Fibroblast of lung (primary cell): ENCODE results near the gene SYNM. TPM values are rescaled to one million over a fixed set of nuclear protein-coding genes. Genes with fewer than 3 reads are reported as not detected.
A peak's percentile ranks its signal among the peaks of the same experiment; 100 is the strongest.

Source experiments
- DNase-seq, 2 donors: peaks; one replicate each; pipeline versions ENCODE4 v3.0.0 to v3.0.0-alpha.2; 2010; ENCODE audit warnings: low read depth in 2 of 2
- H2AFZ ChIP-seq: 2 replicates; pipeline ENCODE4 v1.5.1; 2012; ENCODE audit warnings: low read length, control low read depth, inconsistent platforms
- H3K27ac ChIP-seq: 2 replicates; pipeline ENCODE4 v1.5.1; 2011; ENCODE audit warnings: low read length, control low read depth; ENCODE audit not compliant: insufficient read depth
- H3K27me3 ChIP-seq: 2 replicates; pipeline ENCODE4 v1.5.1; 2011; ENCODE audit warnings: mild to moderate bottlenecking, low read length; ENCODE audit not compliant: control insufficient read depth, insufficient read depth
- H3K36me3 ChIP-seq: 2 replicates; pipeline ENCODE4 v1.5.1; 2011; ENCODE audit warnings: low read length; ENCODE audit not compliant: control insufficient read depth, insufficient read depth
- H3K4me1 ChIP-seq: 2 replicates; pipeline ENCODE4 v1.5.1; 2011; ENCODE audit warnings: low read length; ENCODE audit not compliant: control insufficient read depth, insufficient read depth; ENCODE audit errors: extremely low read depth
- H3K4me2 ChIP-seq: 2 replicates; pipeline ENCODE4 v1.5.1; 2011; ENCODE audit warnings: low read length, control low read depth; ENCODE audit not compliant: insufficient read depth; ENCODE audit errors: extremely low read depth
- H3K4me3 ChIP-seq, 4 experiments: fragments of 200-600 bp in 1 of 4; sonication (generic) in 1 of 4; replicated peaks in 1 of 4; 2 replicates each; pipeline ENCODE4 v1.5.1; 2011 to 2016; ENCODE audit warnings: low read length in 4 of 4, low read depth in 3 of 4, mild to moderate bottlenecking in 3 of 4, control low read depth in 2 of 4, inconsistent platforms in 1 of 4, mixed read lengths in 1 of 4; ENCODE audit not compliant: insufficient read depth in 1 of 4; ENCODE audit errors: control extremely low read depth in 1 of 4
- H3K79me2 ChIP-seq: 2 replicates; pipeline ENCODE4 v1.5.1; 2012; ENCODE audit warnings: mild to moderate bottlenecking, low read length, inconsistent platforms; ENCODE audit not compliant: control insufficient read depth, insufficient read depth
- H3K9ac ChIP-seq: 2 replicates; pipeline ENCODE4 v1.5.1; 2011; ENCODE audit warnings: mild to moderate bottlenecking, low read length, control low read depth; ENCODE audit not compliant: insufficient read depth
- H3K9me3 ChIP-seq: 2 replicates; pipeline ENCODE4 v1.5.1; 2012; ENCODE audit warnings: low read depth, low read length; ENCODE audit not compliant: control insufficient read depth, insufficient read depth
- H4K20me1 ChIP-seq: 2 replicates; pipeline ENCODE4 v1.5.1; 2011; ENCODE audit warnings: low read length; ENCODE audit not compliant: control insufficient read depth, insufficient read depth; ENCODE audit errors: extremely low read depth
- EZH2 ChIP-seq: IDR thresholded peaks from 2 replicates; pipeline ENCODE4 v1.5.1; 2012; ENCODE audit warnings: low read length, control low read depth, mild to moderate bottlenecking; ENCODE audit errors: missing control alignments
- polyA plus RNA-seq, 2 donors: library from polyadenylated mRNA; depleted of rRNA in 1 of 2; stranded (reverse) in 1 of 2; unstranded in 1 of 2; fragments of >200 nt; gene quantifications; 2 replicates each; pipeline ENCODE4 v1.2.1, GENCODE V29; 2011 to 2012; ENCODE audit warnings: missing spikeins in 1 of 2
- total RNA-seq: library from RNA; depleted of rRNA; stranded (reverse); fragments of >200 nt; gene quantifications from 2 replicates; pipeline ENCODE4 v1.2.1, GENCODE V29; 2014
- TF ChIP-seq, protein P1 (sequence below), 2 donors: IDR thresholded peaks in 1 of 2; conservative IDR thresholded peaks in 1 of 2; 1 replicate in 1 of 2; 2 replicates in 1 of 2; pipeline ENCODE4 v1.5.1; 2011 to 2012; ENCODE audit warnings: low read length in 2 of 2, control low read depth in 1 of 2, inconsistent platforms in 1 of 2, low read depth in 1 of 2, mild to moderate bottlenecking in 1 of 2

Gene SYNM
- total and polyA plus RNA-seq, 2 donors (not counting 1 experiment from before 2014, with no cell fraction given) = 1.8 to 8.6 TPM

DNA sequence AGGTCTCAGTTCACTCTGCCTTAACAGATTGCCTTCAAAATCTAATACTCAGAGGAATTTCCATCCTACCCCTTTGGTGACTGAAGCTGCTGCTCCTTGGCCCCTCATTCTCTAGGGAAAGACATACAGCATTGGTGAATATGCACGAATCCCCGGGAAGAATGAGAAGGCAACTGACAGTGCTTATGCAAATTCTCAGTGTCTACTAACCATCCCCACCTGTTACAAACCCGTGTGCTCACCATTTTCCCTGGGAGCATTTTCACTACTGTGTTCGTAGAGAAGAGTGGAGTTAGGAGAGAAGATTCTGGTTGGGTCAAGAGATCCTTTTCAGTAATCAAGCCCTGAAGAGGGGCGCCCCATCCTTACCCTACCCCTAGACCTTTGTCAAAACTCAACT, 37.7 kb downstream of the SYNM start:
- Histone ChIP-seq H4K20me1 (no peaks in the 10 kb centered on the region), H3K4me2 (no peak overlapping the region), H2AFZ (no peak overlapping the region), H3K79me2 (no peaks in the 10 kb centered on the region), H3K4me3 (no peak overlapping the region), H3K27me3 (no peaks in the 10 kb centered on the region), H3K9me3 (no peaks in the 10 kb centered on the region), H3K9ac (no peak overlapping the region), H3K27ac (no peak overlapping the region), H3K4me1 (no peaks in the 10 kb centered on the region), H3K36me3 (peaks cover 2% of the 10 kb centered on the region)
- DNase-seq = no peak
- no peak for TF ChIP-seq EZH2
- TF ChIP-seq, protein P1, sequence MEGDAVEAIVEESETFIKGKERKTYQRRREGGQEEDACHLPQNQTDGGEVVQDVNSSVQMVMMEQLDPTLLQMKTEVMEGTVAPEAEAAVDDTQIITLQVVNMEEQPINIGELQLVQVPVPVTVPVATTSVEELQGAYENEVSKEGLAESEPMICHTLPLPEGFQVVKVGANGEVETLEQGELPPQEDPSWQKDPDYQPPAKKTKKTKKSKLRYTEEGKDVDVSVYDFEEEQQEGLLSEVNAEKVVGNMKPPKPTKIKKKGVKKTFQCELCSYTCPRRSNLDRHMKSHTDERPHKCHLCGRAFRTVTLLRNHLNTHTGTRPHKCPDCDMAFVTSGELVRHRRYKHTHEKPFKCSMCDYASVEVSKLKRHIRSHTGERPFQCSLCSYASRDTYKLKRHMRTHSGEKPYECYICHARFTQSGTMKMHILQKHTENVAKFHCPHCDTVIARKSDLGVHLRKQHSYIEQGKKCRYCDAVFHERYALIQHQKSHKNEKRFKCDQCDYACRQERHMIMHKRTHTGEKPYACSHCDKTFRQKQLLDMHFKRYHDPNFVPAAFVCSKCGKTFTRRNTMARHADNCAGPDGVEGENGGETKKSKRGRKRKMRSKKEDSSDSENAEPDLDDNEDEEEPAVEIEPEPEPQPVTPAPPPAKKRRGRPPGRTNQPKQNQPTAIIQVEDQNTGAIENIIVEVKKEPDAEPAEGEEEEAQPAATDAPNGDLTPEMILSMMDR (conservative IDR thresholded peaks at IDR 0.05 in 1 of 2, IDR thresholded peaks at IDR 0.05 in 1 of 2; ENCODE audit: low read depth in 1 of 2, low read length in 2 of 2) = no peak

DNA sequence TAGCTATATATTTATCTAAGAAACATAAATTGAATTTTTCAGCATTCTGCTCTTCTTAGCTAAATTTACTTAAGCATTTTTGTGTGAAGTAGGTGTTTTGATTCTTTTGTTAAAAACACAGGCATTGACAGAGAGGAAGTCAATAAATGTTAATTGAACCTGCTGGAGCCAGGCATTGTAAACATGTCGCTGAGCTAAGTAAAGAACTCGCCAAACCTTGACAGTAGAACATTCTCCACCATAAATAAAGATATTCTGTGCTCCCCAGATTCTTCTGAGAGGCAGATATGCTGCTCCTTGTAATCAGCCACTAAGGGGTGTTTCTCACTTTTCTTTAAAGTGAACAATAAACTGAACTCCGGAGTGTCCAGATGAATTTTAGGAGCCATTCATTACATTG, 38.4 kb downstream of the SYNM start:
- Histone ChIP-seq H3K36me3 (peaks cover 2% of the 10 kb centered on the region), H2AFZ (no peak overlapping the region), H3K79me2 (no peaks in the 10 kb centered on the region), H3K4me2 (no peak overlapping the region), H4K20me1 (no peaks in the 10 kb centered on the region), H3K4me3 (no peak overlapping the region), H3K27ac (no peak overlapping the region), H3K4me1 (no peaks in the 10 kb centered on the region), H3K27me3 (no peaks in the 10 kb centered on the region), H3K9ac (no peak overlapping the region), H3K9me3 (no peaks in the 10 kb centered on the region)
- TF ChIP-seq, protein P1 (conservative IDR thresholded peaks at IDR 0.05 in 1 of 2, IDR thresholded peaks at IDR 0.05 in 1 of 2; ENCODE audit: low read depth in 1 of 2, low read length in 2 of 2) = no peak
- TF ChIP-seq EZH2 = no peak
- DNase-seq = no peak

DNA sequence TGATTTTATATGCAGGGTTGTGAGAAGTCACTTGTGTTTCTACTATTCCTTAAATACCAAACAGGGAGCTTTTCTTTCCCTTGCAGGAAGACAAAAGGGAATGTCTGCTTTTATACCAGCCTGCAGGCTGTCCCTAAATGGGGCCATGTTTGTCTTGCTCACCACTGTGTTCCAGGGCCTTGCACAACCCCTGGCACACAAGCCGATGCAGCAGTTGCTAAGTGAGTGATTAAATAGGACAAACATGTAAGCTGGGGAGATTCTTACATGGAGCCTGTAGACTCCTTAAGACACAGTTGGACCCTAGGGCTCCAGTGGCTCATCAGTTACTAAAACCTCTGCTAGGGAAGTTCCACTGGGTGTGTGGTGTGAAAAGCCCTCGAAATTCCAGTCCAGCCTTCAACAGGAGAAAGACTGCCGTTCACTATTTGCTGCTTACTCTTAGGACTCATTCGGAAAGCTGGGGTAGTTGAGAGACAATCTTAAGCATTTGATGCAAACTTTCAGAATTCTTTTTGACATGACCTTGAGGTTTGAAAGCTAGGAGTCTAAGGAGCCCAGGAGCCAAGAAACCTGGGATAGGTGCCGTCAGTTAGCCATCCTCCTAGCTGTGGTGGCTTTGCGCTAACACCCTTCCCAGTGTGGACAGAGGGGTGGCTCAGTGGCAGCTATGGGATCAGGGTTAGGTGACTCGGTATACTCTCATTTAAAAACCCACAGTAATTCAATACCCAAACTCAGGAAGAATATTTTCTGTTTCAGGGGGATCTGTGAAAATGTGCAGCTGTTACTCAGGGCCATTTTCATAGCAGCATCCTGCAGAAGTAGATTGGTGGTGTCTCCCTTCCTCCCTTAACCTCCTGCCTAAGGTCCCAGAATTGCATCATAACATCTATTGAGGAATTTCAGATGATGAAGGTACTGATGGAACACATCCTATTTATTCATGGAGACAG, 39.1 kb downstream of the SYNM start:
- Histone ChIP-seq H3K9ac (no peak overlapping the region), H2AFZ (no peak overlapping the region), H3K36me3 (peaks cover 2% of the 10 kb centered on the region), H3K4me1 (no peaks in the 10 kb centered on the region), H3K27ac (no peak overlapping the region), H4K20me1 (no peaks in the 10 kb centered on the region), H3K4me2 (no peak overlapping the region), H3K79me2 (no peaks in the 10 kb centered on the region), H3K27me3 (no peaks in the 10 kb centered on the region), H3K9me3 (no peaks in the 10 kb centered on the region), H3K4me3 (no peak overlapping the region)
- TF ChIP-seq EZH2 = no peak
- TF ChIP-seq, protein P1 (conservative IDR thresholded peaks at IDR 0.05 in 1 of 2, IDR thresholded peaks at IDR 0.05 in 1 of 2; ENCODE audit: low read depth in 1 of 2, low read length in 2 of 2) = no peak
- peak in 1 of 2 donors; percentile 66 for DNase-seq
